HCT116 (cell line): Measurements from ENCODE around the gene AGPS. TPM values are rescaled to one million over a fixed set of nuclear protein-coding genes. Genes with fewer than 3 reads are reported as not detected.

Source experiments
- ATAC-seq: fragments of 200-7000 bp; cut with Tn5 transposase; 2 replicates; pipeline ENCODE4 v1.9.1; 2020; ENCODE audit warnings: mild to moderate bottlenecking, moderate library complexity
- BruUV-seq: library from RNA; stranded (reverse); fragments of 400-500 nt; replicated peaks from 2 replicates; lab custom pipeline; 2021; lab: Mats Ljungman, UMichigan
- CTCF ChIA-PET: fragments of 300-600 bp; sonication (Branson Sonifier 250); formaldehyde crosslinking; loops from one replicate; lab custom pipeline; 2021; ENCODE audit warnings: antibody characterized with exemption; lab: Charles Lee
- POLR2A ChIA-PET: fragments of 300-600, 350-600 bp; sonication (Branson Sonifier 250); formaldehyde crosslinking; loops from one replicate; lab custom pipeline; 2021; ENCODE audit warnings: antibody characterized with exemption; lab: Charles Lee
- RAD21 ChIA-PET, 2 experiments: fragments of 300-600 bp; sonication (Branson Sonifier 250); formaldehyde crosslinking; loops; one replicate each; lab custom pipeline; 2023; ENCODE audit warnings: low total read pairs in 2 of 2; ENCODE audit not compliant: uncharacterized antibody in 2 of 2, unreplicated experiment in 2 of 2, low non-redundant PET in 1 of 2; lab: Charles Lee
- DNase-seq: peaks from one replicate; pipeline ENCODE4 v3.0.0-alpha.2; 2010; ENCODE audit warnings: low read depth, low spot score
- H2AFZ ChIP-seq: fragments of 200-600 bp; shearing (Covaris generic), sonication (generic); 2 replicates; pipeline ENCODE4 v1.6.1; 2017; ENCODE audit warnings: low read depth, mixed run types, mixed read lengths, antibody characterized with exemption, low read length; ENCODE audit not compliant: poor library complexity, severe bottlenecking
- H3K27ac ChIP-seq: 2 replicates; pipeline ENCODE4 v1.5.1; 2012; ENCODE audit warnings: low read depth, low read length
- H3K27me3 ChIP-seq: fragments of 200-600 bp; sonication (generic); 2 replicates; pipeline ENCODE4 v1.6.1; 2016; ENCODE audit warnings: mixed run types, low read length, mixed read lengths; ENCODE audit not compliant: insufficient read depth
- H3K36me3 ChIP-seq, 2 experiments: fragments of 200-500 bp in 1 of 2; fragments of 200-600 bp in 1 of 2; sonication (Bioruptor generic) in 1 of 2; sonication (generic) in 1 of 2; 2 replicates each; pipeline versions ENCODE4 v1.5.1 to v1.6.1; 2014 to 2016; ENCODE audit warnings: low read length in 2 of 2, inconsistent platforms in 1 of 2, mixed read lengths in 1 of 2, mixed run types in 1 of 2; ENCODE audit not compliant: insufficient read depth in 2 of 2, control insufficient read depth in 1 of 2
- H3K4me1 ChIP-seq, 2 experiments: fragments of 200-600 bp in 1 of 2; sonication (generic) in 1 of 2; 2 replicates each; pipeline versions ENCODE4 v1.5.1 to v1.6.1; 2012 to 2017; ENCODE audit warnings: low read length in 2 of 2, inconsistent platforms in 1 of 2, mild to moderate bottlenecking in 1 of 2, mixed read lengths in 1 of 2, mixed run types in 1 of 2, moderate library complexity in 1 of 2; ENCODE audit not compliant: insufficient read depth in 2 of 2, control insufficient read depth in 1 of 2
- H3K4me2 ChIP-seq: fragments of 200-600 bp; sonication (generic); 2 replicates; pipeline ENCODE4 v1.6.1; 2017; ENCODE audit warnings: mixed run types, low read length, mixed read lengths
- H3K4me3 ChIP-seq, 2 experiments: fragments of 200-600 bp in 1 of 2; sonication (generic) in 1 of 2; replicated peaks in 1 of 2; 2 replicates each; pipeline ENCODE4 v1.5.1; 2011 to 2016; ENCODE audit warnings: low read length in 2 of 2, control low read depth in 1 of 2, low read depth in 1 of 2, mild to moderate bottlenecking in 1 of 2, mixed read lengths in 1 of 2, mixed run types in 1 of 2
- H3K79me2 ChIP-seq: fragments of 200-600 bp; sonication (generic); 2 replicates; pipeline ENCODE4 v1.6.1; 2017; ENCODE audit warnings: mild to moderate bottlenecking, mixed run types, low read length, moderate library complexity, mixed read lengths; ENCODE audit not compliant: insufficient read depth
- H3K9ac ChIP-seq: fragments of 200-600 bp; sonication (generic); 2 replicates; pipeline ENCODE4 v1.6.1; 2016; ENCODE audit warnings: low read length, mixed read lengths
- H3K9me2 ChIP-seq: fragments of 200-600 bp; sonication (generic), shearing (Covaris generic); 2 replicates; pipeline ENCODE4 v1.6.1; 2017; ENCODE audit warnings: mixed run types, mild to moderate bottlenecking, moderate library complexity; ENCODE audit not compliant: insufficient read depth
- H3K9me3 ChIP-seq, 2 experiments: fragments of 200-500 bp in 1 of 2; fragments of 200-600 bp in 1 of 2; sonication (Bioruptor generic) in 1 of 2; sonication (generic) in 1 of 2; 2 replicates each; pipeline ENCODE4 v1.6.1; 2014 to 2017; ENCODE audit warnings: low read length in 2 of 2, mixed read lengths in 2 of 2, inconsistent platforms in 1 of 2, low read depth in 1 of 2, mild to moderate bottlenecking in 1 of 2, mixed run types in 1 of 2, moderate library complexity in 1 of 2; ENCODE audit not compliant: control insufficient read depth in 1 of 2, insufficient read depth in 1 of 2
- H4K20me1 ChIP-seq: fragments of 200-600 bp; sonication (generic), shearing (Covaris generic); 2 replicates; pipeline ENCODE4 v1.6.1; 2017; ENCODE audit warnings: mixed run types, mild to moderate bottlenecking, moderate library complexity; ENCODE audit not compliant: insufficient read depth
- CBX3 ChIP-seq: IDR thresholded peaks from 2 replicates; pipeline ENCODE4 v1.6.1; 2012; ENCODE audit warnings: low read depth
- CEBPB ChIP-seq: IDR thresholded peaks from 2 replicates; pipeline ENCODE4 v1.6.1; 2012; ENCODE audit warnings: low read depth
- EGR1 ChIP-seq: IDR thresholded peaks from 2 replicates; pipeline ENCODE4 v1.6.1; 2012; ENCODE audit warnings: low read depth
- ELF1 ChIP-seq: IDR thresholded peaks from 2 replicates; pipeline ENCODE4 v1.6.1; 2012; ENCODE audit warnings: low read depth, borderline replicate concordance
- EZH2 ChIP-seq: fragments of 200-600 bp; sonication (generic); IDR thresholded peaks from 2 replicates; pipeline ENCODE4 v1.6.1; 2017; ENCODE audit warnings: antibody characterized with exemption, mixed run types
- EZH2phosphoT487 ChIP-seq: fragments of 200-600 bp; IDR thresholded peaks from 2 replicates; pipeline ENCODE4 v1.6.1; 2018; ENCODE audit warnings: antibody characterized with exemption, borderline replicate concordance
- JUND ChIP-seq: IDR thresholded peaks from 2 replicates; pipeline ENCODE4 v1.6.1; 2012
- POLR2AphosphoS5 ChIP-seq: IDR thresholded peaks from 2 replicates; pipeline ENCODE4 v1.6.1; 2011; ENCODE audit warnings: mild to moderate bottlenecking, low read depth, low read length, moderate library complexity
- RAD21 ChIP-seq: IDR thresholded peaks from 2 replicates; pipeline ENCODE4 v1.6.1; 2012; ENCODE audit warnings: low read depth, mild to moderate bottlenecking
- SIN3A ChIP-seq: IDR thresholded peaks from 2 replicates; pipeline ENCODE4 v1.6.1; 2012; ENCODE audit warnings: low read depth
- SP1 ChIP-seq: IDR thresholded peaks from 2 replicates; pipeline ENCODE4 v1.6.1; 2012; ENCODE audit warnings: low read depth
- TCF7L2 ChIP-seq: IDR thresholded peaks from 2 replicates; pipeline ENCODE4 v1.7.0; 2011; ENCODE audit warnings: borderline replicate concordance, inconsistent platforms; ENCODE audit not compliant: insufficient read depth, insufficient read length; ENCODE audit errors: extremely low read depth
- YY1 ChIP-seq: IDR thresholded peaks from 2 replicates; pipeline ENCODE4 v1.6.1; 2011; ENCODE audit warnings: low read length, low read depth, moderate library complexity, mild to moderate bottlenecking; ENCODE audit not compliant: insufficient replicate concordance; ENCODE audit errors: extremely low read depth
- ZFX ChIP-seq: fragments of 450-650 bp; IDR thresholded peaks from 2 replicates; pipeline ENCODE4 v1.6.1; 2017
- ZNF274 ChIP-seq: fragments of 200-500 bp; sonication (Bioruptor generic); IDR thresholded peaks from 2 replicates; pipeline ENCODE4 v1.6.1; 2014; ENCODE audit warnings: mild to moderate bottlenecking, low read depth, low read length, inconsistent platforms
- intact Hi-C: fragments of 100-400 bp; cut with micrococcal nuclease; formaldehyde crosslinking; loops from 2 replicates; pipeline ENCODE4 v1.10.0; 2022
- total RNA-seq: library from RNA; stranded (reverse); gene quantifications from one replicate; pipeline ENCODE4 v1.2.1, GENCODE V29; 2021; ENCODE audit not compliant: unreplicated experiment
- TF ChIP-seq, protein P1 (sequence below): IDR thresholded peaks from 2 replicates; pipeline ENCODE4 v1.6.1; 2012
- TF ChIP-seq, protein P2 (sequence below): IDR thresholded peaks from 2 replicates; pipeline ENCODE4 v1.6.1; 2012; ENCODE audit warnings: low read depth
- TF ChIP-seq, protein P3 (sequence below), 3 experiments: fragments of 200-600 bp in 1 of 3; sonication (generic) in 1 of 3; IDR thresholded peaks in 2 of 3; conservative IDR thresholded peaks in 1 of 3; 2 replicates each; pipeline ENCODE4 v1.5.1; 2012 to 2017; ENCODE audit warnings: low read depth in 2 of 3, low read length in 2 of 3, antibody characterized with exemption in 1 of 3, borderline replicate concordance in 1 of 3, control low read depth in 1 of 3, mild to moderate bottlenecking in 1 of 3, mixed read lengths in 1 of 3, mixed run types in 1 of 3, moderate library complexity in 1 of 3; ENCODE audit not compliant: insufficient read depth in 1 of 3
- TF ChIP-seq, protein P4 (sequence below): IDR thresholded peaks from 2 replicates; pipeline ENCODE4 v1.6.1; 2012

AGPS gene
- total RNA-seq, 1 experiment from 2014 or later, result 66.6 TPM

DNA sequence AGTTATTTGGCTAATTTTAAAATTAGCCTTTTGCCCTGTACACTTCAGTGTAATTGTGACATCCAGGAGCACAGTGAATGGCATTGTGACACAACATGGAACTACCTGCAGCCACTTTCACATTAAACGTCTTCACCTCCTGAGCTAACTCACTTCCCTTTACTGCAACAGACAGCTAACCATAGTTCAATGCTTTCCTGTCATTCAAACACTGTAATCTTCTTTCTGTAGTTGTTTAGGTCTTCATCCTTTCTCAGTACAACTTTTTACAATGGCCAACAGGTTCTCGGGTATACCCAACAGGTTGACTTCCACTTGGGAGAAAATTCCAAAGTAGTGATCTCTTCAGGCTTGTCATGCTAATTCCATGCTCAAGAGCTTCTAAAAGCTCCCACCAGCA, 8.6 kb upstream of the AGPS start:
- no peaks in the 10 kb centered on the region for H3K9me2 ChIP-seq
- H3K4me3 ChIP-seq, result no peak overlapping the region
- H3K4me1 ChIP-seq, result no peaks in the 10 kb centered on the region
- no peaks in the 10 kb centered on the region for H4K20me1 ChIP-seq
- H3K9ac ChIP-seq, result no peak overlapping the region
- TF ChIP-seq, protein P1, sequence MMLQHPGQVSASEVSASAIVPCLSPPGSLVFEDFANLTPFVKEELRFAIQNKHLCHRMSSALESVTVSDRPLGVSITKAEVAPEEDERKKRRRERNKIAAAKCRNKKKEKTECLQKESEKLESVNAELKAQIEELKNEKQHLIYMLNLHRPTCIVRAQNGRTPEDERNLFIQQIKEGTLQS, result no peak
- TF ChIP-seq ZNF274 (no peak), EZH2 (no peak), POLR2AphosphoS5 (no peak), SIN3A (no peak), TCF7L2 (no peak), SP1 (no peak), CEBPB (no peak), RAD21 (no peak), EZH2phosphoT487 (no peak), CBX3 (no peak), ZFX (no peak), YY1 (no peak), ELF1 (no peak), EGR1 (no peak), JUND (no peak)
- TF ChIP-seq, protein P2, sequence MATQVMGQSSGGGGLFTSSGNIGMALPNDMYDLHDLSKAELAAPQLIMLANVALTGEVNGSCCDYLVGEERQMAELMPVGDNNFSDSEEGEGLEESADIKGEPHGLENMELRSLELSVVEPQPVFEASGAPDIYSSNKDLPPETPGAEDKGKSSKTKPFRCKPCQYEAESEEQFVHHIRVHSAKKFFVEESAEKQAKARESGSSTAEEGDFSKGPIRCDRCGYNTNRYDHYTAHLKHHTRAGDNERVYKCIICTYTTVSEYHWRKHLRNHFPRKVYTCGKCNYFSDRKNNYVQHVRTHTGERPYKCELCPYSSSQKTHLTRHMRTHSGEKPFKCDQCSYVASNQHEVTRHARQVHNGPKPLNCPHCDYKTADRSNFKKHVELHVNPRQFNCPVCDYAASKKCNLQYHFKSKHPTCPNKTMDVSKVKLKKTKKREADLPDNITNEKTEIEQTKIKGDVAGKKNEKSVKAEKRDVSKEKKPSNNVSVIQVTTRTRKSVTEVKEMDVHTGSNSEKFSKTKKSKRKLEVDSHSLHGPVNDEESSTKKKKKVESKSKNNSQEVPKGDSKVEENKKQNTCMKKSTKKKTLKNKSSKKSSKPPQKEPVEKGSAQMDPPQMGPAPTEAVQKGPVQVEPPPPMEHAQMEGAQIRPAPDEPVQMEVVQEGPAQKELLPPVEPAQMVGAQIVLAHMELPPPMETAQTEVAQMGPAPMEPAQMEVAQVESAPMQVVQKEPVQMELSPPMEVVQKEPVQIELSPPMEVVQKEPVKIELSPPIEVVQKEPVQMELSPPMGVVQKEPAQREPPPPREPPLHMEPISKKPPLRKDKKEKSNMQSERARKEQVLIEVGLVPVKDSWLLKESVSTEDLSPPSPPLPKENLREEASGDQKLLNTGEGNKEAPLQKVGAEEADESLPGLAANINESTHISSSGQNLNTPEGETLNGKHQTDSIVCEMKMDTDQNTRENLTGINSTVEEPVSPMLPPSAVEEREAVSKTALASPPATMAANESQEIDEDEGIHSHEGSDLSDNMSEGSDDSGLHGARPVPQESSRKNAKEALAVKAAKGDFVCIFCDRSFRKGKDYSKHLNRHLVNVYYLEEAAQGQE, result no peak
- TF ChIP-seq, protein P3, sequence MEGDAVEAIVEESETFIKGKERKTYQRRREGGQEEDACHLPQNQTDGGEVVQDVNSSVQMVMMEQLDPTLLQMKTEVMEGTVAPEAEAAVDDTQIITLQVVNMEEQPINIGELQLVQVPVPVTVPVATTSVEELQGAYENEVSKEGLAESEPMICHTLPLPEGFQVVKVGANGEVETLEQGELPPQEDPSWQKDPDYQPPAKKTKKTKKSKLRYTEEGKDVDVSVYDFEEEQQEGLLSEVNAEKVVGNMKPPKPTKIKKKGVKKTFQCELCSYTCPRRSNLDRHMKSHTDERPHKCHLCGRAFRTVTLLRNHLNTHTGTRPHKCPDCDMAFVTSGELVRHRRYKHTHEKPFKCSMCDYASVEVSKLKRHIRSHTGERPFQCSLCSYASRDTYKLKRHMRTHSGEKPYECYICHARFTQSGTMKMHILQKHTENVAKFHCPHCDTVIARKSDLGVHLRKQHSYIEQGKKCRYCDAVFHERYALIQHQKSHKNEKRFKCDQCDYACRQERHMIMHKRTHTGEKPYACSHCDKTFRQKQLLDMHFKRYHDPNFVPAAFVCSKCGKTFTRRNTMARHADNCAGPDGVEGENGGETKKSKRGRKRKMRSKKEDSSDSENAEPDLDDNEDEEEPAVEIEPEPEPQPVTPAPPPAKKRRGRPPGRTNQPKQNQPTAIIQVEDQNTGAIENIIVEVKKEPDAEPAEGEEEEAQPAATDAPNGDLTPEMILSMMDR (IDR thresholded peaks at IDR 0.05 in 2 of 3, conservative IDR thresholded peaks at IDR 0.05 in 1 of 3; ENCODE audit: borderline replicate concordance in 1 of 3, insufficient read depth in 1 of 3, low read depth in 2 of 3, low read length in 2 of 3), result no peak
- TF ChIP-seq, protein P4, sequence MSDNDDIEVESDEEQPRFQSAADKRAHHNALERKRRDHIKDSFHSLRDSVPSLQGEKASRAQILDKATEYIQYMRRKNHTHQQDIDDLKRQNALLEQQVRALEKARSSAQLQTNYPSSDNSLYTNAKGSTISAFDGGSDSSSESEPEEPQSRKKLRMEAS, result no peak
- no peak overlapping the region for H3K27ac ChIP-seq
- DNase-seq (no peak), ATAC-seq (no peak)
- no peaks in the 10 kb centered on the region for H3K9me3 ChIP-seq
- ChIA-PET POLR2A (no interaction called here), RAD21 (no interaction called here), CTCF (no interaction called here)
- no peak overlapping the region for H2AFZ ChIP-seq
- no peaks in the 10 kb centered on the region for H3K27me3 ChIP-seq
- intact Hi-C loops, result no loop called here
- BruUV-seq, result no TSS peak
- H3K36me3 ChIP-seq, result no peaks in the 10 kb centered on the region
- no peaks in the 10 kb centered on the region for H3K79me2 ChIP-seq
- no peak overlapping the region for H3K4me2 ChIP-seq
